Measurements from ENCODE around the gene ALOX15. TPM values are rescaled to one million over a fixed set of nuclear protein-coding genes. Genes with fewer than 3 reads are reported as not detected.
"Not testable (repeated sequence)": the region's sequence is repeated elsewhere in the genome, so short reads cannot be mapped to it uniquely, and the experiment has no call there.

The ALOX15 gene
- total RNA-seq, 2 donors from 2014 or later: 0.12 to 0.36 TPM

- intact Hi-C loops (cut with DNase I, micrococcal nuclease): no loop called here
- ATAC-seq (no peak), DNase-seq (no peak)
These were observed 40.9 kb downstream of the ALOX15 start for GRCh38 chr17:4600563-4600962.

- ATAC-seq: no peak
- DNase-seq: peak; percentile 22 to 38
- intact Hi-C loops (cut with DNase I, micrococcal nuclease): no loop called here
These were observed 41.8 kb downstream of the ALOX15 start for GRCh38 chr17:4599505-4600281.

GRCh38 chr17:4598776-4599504, 42.5 kb downstream of the ALOX15 start:
- DNase-seq (peak in 1 of 2 donors; percentile 23), ATAC-seq (no peak)
- intact Hi-C loops (cut with DNase I, micrococcal nuclease): no loop called here

GRCh38 chr17:4597975-4598374, 43.5 kb downstream of the ALOX15 start:
- DNase-seq: no peak
- no peak for ATAC-seq
- intact Hi-C loops (cut with DNase I, micrococcal nuclease): no loop called here

GRCh38 chr17:4596636-4597380, 44.7 kb downstream of the ALOX15 start:
- no peak for ATAC-seq
- intact Hi-C loops (cut with DNase I, micrococcal nuclease): no loop called here
- DNase-seq: no peak

- intact Hi-C loops (cut with DNase I, micrococcal nuclease); DNase-seq; ATAC-seq: not testable (repeated sequence)
These were observed 45.7 kb downstream of the ALOX15 start for GRCh38 chr17:4595685-4596342.

GRCh38 chr17:4594931-4595684, 46.4 kb downstream of the ALOX15 start:
- intact Hi-C loops (cut with DNase I, micrococcal nuclease): no loop called here
- DNase-seq: peak in 1 of 2 donors; percentile 53
- ATAC-seq: peak; percentile 82

GRCh38 chr17:4594406-4594805, 47.1 kb downstream of the ALOX15 start:
- no peak for DNase-seq
- intact Hi-C loops (cut with DNase I, micrococcal nuclease): no loop called here
- no peak for ATAC-seq

- DNase-seq (no peak), ATAC-seq (no peak)
- intact Hi-C loops (cut with DNase I, micrococcal nuclease): no loop called here
These were observed 48.5 kb downstream of the ALOX15 start for GRCh38 chr17:4593021-4593421.

GRCh38 chr17:4592240-4593005, 49.1 kb downstream of the ALOX15 start:
- no peak for DNase-seq
- no peak for ATAC-seq
- intact Hi-C loops (cut with DNase I, micrococcal nuclease): no loop called here

- DNase-seq (no peak), ATAC-seq (no peak)
- intact Hi-C loops (cut with DNase I, micrococcal nuclease): no loop called here
These were observed 49.9 kb downstream of the ALOX15 start for GRCh38 chr17:4591529-4591928.

- intact Hi-C loops (cut with DNase I, micrococcal nuclease): no loop called here
- ATAC-seq (no peak), DNase-seq (no peak)
These were observed 50.5 kb downstream of the ALOX15 start for GRCh38 chr17:4590981-4591453.

GRCh38 chr17:4590042-4590441, 51.4 kb downstream of the ALOX15 start:
- DNase-seq; intact Hi-C loops (cut with DNase I, micrococcal nuclease); ATAC-seq: not testable (repeated sequence)

GRCh38 chr17:4588898-4589625, 52.4 kb downstream of the ALOX15 start:
- intact Hi-C loops (cut with DNase I, micrococcal nuclease): no loop called here
- DNase-seq (no peak), ATAC-seq (no peak)

GRCh38 chr17:4588391-4588790, 53.1 kb downstream of the ALOX15 start:
- DNase-seq (no peak), ATAC-seq (no peak)

GRCh38 chr17:4587803-4588202, 53.7 kb downstream of the ALOX15 start:
- DNase-seq (no peak), ATAC-seq (no peak)

More at GRCh38 chr17:4588391-4588790, 53.1 kb downstream of the ALOX15 start:
- intact Hi-C loops (cut with DNase I, micrococcal nuclease): no loop called here

GRCh38 chr17:4587195-4587594, 54.3 kb downstream of the ALOX15 start:
- intact Hi-C loops (cut with DNase I, micrococcal nuclease): no loop called here
- no peak for ATAC-seq
- DNase-seq: no peak

More at GRCh38 chr17:4587803-4588202, 53.7 kb downstream of the ALOX15 start:
- intact Hi-C loops (cut with DNase I, micrococcal nuclease): no loop called here
